ENCODE results near the gene STXBP2.

The STXBP2 gene

GRCh38 chr19:7681340-7682174 lies 44.6 kb downstream of the STXBP2 start:
- DNase-seq: no peak

GRCh38 chr19:7682175-7682855 lies 45.4 kb downstream of the STXBP2 start:
- no peak for DNase-seq

- DNase-seq: no peak
Measured at GRCh38 chr19:7685546-7686445, 48.9 kb downstream of the STXBP2 start.

GRCh38 chr19:7687177-7687576 lies 50.3 kb downstream of the STXBP2 start:
- DNase-seq: no peak

GRCh38 chr19:7689165-7689564 lies 52.3 kb downstream of the STXBP2 start:
- no peak for DNase-seq

- DNase-seq: no peak
Measured at GRCh38 chr19:7690779-7691258, 53.9 kb downstream of the STXBP2 start.

GRCh38 chr19:7691497-7691896 lies 54.6 kb downstream of the STXBP2 start:
- no peak for DNase-seq

GRCh38 chr19:7692417-7693088 lies 55.6 kb downstream of the STXBP2 start:
- no peak for DNase-seq

- DNase-seq: no peak
Measured at GRCh38 chr19:7694499-7694898, 57.6 kb downstream of the STXBP2 start.

Measured in NCI-H446 treated with DMSO at 0.1 percent for 48 hours (cell line).